Thoracic aorta (tissue), 2 donors: ENCODE measurements around the gene ATP10A. TPM values are rescaled to one million over a fixed set of nuclear protein-coding genes. Genes with fewer than 3 reads are reported as not detected.

ENCODE experiments used
- ATAC-seq: fragments of 150-250 bp; one replicate; pipeline ENCODE4 v1.8.0; 2017; ENCODE audit warnings: low read depth; ENCODE audit not compliant: insufficient number of reproducible peaks, low FRiP score
- DNase-seq: peaks from one replicate; pipeline ENCODE4 v3.0.0-alpha.2; 2020; ENCODE audit warnings: low spot score
- H3K27ac ChIP-seq, 2 donors: fragments of 200-600 bp; sonication (generic); 1 replicate in 1 of 2; 2 replicates in 1 of 2; pipeline ENCODE4 v1.5.1; 2016; ENCODE audit warnings: mild to moderate bottlenecking in 2 of 2, moderate library complexity in 2 of 2
- H3K27me3 ChIP-seq: fragments of 200-600 bp; sonication (generic); replicated peaks from 2 replicates; pipeline ENCODE4 v1.6.0; 2016; ENCODE audit warnings: mild to moderate bottlenecking; ENCODE audit not compliant: insufficient read depth
- H3K36me3 ChIP-seq: fragments of 200-600 bp; sonication (generic); one replicate; pipeline ENCODE4 v1.5.1; 2016
- H3K4me1 ChIP-seq, 2 donors: fragments of 200-600 bp; sonication (generic); 1 replicate in 1 of 2; 2 replicates in 1 of 2; pipeline versions ENCODE4 v1.5.1 to v1.6.0; 2016; ENCODE audit warnings: low read depth in 2 of 2, mild to moderate bottlenecking in 1 of 2; ENCODE audit not compliant: control insufficient read depth in 1 of 2
- H3K4me3 ChIP-seq: fragments of 200-600 bp; sonication (generic); 2 replicates; pipeline ENCODE4 v1.5.1; 2016; ENCODE audit warnings: mild to moderate bottlenecking
- H3K9me3 ChIP-seq: fragments of 200-600 bp; sonication (generic); 2 replicates; pipeline ENCODE4 v1.5.1; 2016
- total RNA-seq, 2 donors: library from RNA; depleted of rRNA; stranded (reverse); fragments of >200 nt; gene quantifications; one replicate each; pipeline versions ENCODE4 v1.1.0 to v1.2.3, GENCODE V29; 2016
- TF ChIP-seq, protein P1 (sequence below): fragments of 200-600 bp; sonication (generic); IDR thresholded peaks from one replicate; pipeline ENCODE4 v1.5.1; 2019; ENCODE audit warnings: antibody characterized with exemption

ATP10A gene
- total RNA-seq, 2 donors from 2014 or later: 59.4 to 89.8 TPM

DNA sequence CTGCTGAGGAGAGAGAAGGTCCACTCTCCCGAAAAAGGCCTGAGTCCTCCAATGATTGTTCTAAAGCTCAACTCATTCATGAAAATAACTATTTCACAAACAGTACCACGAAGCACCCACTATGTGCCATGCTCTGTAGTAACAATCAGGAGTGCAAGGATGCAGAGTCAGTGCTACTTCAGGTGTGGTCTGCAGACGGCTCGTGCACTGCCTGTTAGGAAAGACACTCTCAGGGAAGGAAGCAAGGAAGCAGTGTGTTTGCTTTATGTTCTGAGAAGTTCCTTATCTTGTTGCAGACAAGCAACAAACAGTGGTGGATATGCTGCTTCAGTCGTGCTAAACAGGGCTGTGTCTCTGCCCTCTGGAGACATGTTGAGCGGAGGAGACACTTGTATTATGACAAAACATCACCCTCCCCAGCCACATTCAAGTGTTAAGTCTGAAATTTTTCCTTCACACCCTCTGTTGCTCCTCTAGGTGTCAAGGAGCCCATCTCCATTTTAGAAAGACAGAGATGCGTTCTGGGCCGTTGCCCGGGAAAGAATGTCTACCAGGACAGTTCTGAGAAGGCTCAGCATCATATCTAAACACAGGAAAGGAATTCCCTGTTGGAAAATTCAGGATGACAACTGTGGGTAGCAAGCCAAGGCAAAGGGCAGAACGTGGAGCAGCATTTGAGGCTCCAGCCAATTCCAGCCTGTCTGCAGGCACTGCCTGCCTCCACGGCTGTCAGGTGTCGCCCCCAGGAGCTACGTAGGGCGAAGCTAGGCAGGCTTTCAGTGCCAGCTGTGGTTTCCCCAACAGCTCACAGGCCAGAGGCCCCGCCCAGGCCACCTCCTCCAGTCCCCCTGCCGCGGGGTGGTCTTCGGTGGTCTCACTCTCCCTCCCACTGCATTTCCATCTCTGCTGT lies 13.4 kb upstream of the ATP10A start:
- H3K27me3 ChIP-seq: no peaks in the 10 kb centered on the region
- ATAC-seq: no peak
- H3K9me3 ChIP-seq: no peaks in the 10 kb centered on the region
- no peaks in the 10 kb centered on the region for H3K4me1 ChIP-seq
- no peak overlapping the region for H3K4me3 ChIP-seq
- no peaks in the 10 kb centered on the region for H3K36me3 ChIP-seq
- no peak for DNase-seq
- TF ChIP-seq, protein P1, sequence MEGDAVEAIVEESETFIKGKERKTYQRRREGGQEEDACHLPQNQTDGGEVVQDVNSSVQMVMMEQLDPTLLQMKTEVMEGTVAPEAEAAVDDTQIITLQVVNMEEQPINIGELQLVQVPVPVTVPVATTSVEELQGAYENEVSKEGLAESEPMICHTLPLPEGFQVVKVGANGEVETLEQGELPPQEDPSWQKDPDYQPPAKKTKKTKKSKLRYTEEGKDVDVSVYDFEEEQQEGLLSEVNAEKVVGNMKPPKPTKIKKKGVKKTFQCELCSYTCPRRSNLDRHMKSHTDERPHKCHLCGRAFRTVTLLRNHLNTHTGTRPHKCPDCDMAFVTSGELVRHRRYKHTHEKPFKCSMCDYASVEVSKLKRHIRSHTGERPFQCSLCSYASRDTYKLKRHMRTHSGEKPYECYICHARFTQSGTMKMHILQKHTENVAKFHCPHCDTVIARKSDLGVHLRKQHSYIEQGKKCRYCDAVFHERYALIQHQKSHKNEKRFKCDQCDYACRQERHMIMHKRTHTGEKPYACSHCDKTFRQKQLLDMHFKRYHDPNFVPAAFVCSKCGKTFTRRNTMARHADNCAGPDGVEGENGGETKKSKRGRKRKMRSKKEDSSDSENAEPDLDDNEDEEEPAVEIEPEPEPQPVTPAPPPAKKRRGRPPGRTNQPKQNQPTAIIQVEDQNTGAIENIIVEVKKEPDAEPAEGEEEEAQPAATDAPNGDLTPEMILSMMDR: no peak
- H3K27ac ChIP-seq: no peak overlapping the region

DNA sequence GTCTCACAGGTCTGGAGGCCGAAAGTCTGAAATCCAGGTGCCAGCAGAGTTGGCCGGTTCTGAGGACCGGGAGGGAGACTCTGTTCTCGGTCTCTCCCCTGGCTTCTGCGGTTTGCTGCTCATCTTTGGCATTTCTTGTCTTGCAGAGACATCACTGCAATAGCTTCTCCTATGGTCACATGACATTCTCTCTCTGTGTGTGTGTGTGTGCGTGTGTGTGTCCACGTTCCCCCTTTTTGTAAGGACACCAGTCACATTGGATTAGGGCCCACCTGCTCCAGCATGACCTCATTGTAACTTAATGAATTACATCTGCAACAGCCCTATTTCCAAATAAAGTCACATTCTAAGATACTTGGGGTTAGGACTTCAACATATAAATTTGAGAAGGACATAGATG lies 12.4 kb upstream of the ATP10A start:
- Histone ChIP-seq H3K4me3 (no peak overlapping the region), H3K27me3 (no peaks in the 10 kb centered on the region), H3K4me1 (no peaks in the 10 kb centered on the region), H3K36me3 (no peaks in the 10 kb centered on the region), H3K27ac (no peak overlapping the region), H3K9me3 (no peaks in the 10 kb centered on the region)
- TF ChIP-seq, protein P1: no peak
- DNase-seq: no peak
- no peak for ATAC-seq

DNA sequence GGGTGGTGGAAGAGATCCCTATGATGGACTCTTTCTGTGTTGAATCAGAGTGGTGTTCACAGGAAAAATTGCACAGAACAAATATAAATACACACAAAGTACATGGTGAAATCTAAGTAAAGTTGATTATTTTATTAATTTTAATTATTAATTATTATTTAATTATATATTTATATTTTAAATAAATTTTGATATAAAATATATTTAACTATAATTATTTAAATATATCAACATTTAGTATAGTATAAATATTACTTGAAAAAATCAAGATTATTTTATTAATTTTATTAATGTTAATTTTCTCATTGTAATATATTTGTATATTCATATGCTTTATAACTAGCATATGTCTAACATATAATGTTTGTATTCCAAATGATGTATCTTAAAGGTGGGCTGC lies 11.3 kb upstream of the ATP10A start:
- H3K27me3 ChIP-seq: no peaks in the 10 kb centered on the region
- DNase-seq (no peak), ATAC-seq (no peak)
- H3K9me3 ChIP-seq: no peaks in the 10 kb centered on the region
- no peak overlapping the region for H3K4me3 ChIP-seq
- no peaks in the 10 kb centered on the region for H3K36me3 ChIP-seq
- no peaks in the 10 kb centered on the region for H3K4me1 ChIP-seq
- no peak overlapping the region for H3K27ac ChIP-seq
- TF ChIP-seq, protein P1: no peak

DNA sequence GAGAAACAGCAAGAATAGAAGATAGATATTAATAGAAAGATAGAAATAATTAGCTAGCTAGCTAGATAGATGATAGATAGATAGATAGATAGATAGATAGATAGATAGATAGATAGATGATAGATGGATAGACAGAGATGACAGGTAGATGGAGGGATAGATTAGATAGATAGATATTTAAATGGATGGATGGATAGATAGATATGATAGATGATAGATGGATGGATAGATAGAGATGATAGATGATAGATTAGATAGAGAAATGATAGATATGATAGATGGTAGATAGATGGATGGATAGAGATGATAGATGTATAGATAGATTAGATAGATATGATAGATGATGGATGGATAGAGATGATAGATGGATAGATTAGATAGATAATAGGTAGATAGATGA lies 8.3 kb upstream of the ATP10A start:
- Histone ChIP-seq H3K27me3 (no peaks in the 10 kb centered on the region), H3K27ac (no peak overlapping the region)

DNA sequence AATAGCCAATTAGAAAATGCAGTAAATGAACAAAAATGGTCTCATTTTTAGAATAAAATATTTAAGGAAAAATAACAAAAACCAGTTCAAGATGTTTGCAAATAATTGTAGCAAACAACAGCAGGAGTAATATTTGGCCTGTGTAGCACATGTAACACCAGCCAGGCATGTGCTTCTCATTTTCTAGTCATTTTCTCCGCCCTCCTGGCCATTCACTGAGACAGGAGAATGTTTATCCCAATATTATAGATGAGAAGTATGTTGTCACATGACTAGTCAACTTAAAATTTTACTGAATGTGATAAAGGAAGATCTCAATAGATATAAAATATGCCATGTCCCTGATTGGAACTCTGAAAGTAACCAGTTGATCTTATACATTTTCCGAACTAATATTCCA lies 7.8 kb upstream of the ATP10A start:
- Histone ChIP-seq H3K4me1 (no peaks in the 10 kb centered on the region), H3K9me3 (no peaks in the 10 kb centered on the region), H3K4me3 (no peak overlapping the region), H3K27me3 (no peaks in the 10 kb centered on the region), H3K27ac (no peak overlapping the region), H3K36me3 (no peaks in the 10 kb centered on the region)
- ATAC-seq (no peak), DNase-seq (no peak)
- TF ChIP-seq, protein P1: no peak

More for the DNA sequence above, 8.3 kb upstream of the ATP10A start:
- Histone ChIP-seq H3K4me1 (no peaks in the 10 kb centered on the region), H3K4me3 (no peak overlapping the region), H3K9me3 (no peaks in the 10 kb centered on the region), H3K36me3 (no peaks in the 10 kb centered on the region)
- TF ChIP-seq, protein P1: no peak
- no peak for ATAC-seq
- DNase-seq: no peak
